SU-DHL-6 (cell line): ENCODE results near the gene MAPK10.

Source experiments
- EZH2phosphoT487 ChIP-seq: fragments of 200-600 bp; sonication (generic), shearing (Covaris generic); conservative IDR thresholded peaks from 2 replicates; pipeline ENCODE4 v1.6.1; 2018; ENCODE audit warnings: mild to moderate bottlenecking, antibody characterized with exemption, low read length, moderate library complexity, mixed read lengths
- TF ChIP-seq, protein P1 (sequence below): fragments of 200-600 bp; sonication (generic); IDR thresholded peaks from one replicate; pipeline ENCODE4 v1.5.1; 2017; ENCODE audit warnings: antibody characterized with exemption, mild to moderate bottlenecking, low read length, moderate library complexity; ENCODE audit not compliant: insufficient read depth, poor library complexity, severe bottlenecking

DNA sequence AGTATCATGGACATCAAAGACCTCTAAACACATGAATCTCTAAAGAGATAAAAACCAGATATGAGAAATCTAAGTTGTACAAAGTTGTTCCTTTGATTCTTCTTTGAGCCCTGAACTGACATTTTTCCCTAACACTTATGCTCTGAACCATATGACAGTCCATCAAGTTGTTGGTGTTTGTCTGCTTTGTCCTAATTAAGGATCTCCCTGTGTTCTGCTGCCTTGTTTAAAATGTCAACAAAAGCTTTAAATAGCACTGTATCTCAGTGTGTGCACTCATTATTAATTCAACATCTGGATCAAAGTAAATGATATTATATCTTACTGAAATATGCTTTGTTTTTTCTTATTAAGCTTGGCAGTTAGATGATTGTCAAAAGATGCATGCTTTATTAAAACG, 321.8 kb downstream of the MAPK10 start:
- TF ChIP-seq, protein P1, sequence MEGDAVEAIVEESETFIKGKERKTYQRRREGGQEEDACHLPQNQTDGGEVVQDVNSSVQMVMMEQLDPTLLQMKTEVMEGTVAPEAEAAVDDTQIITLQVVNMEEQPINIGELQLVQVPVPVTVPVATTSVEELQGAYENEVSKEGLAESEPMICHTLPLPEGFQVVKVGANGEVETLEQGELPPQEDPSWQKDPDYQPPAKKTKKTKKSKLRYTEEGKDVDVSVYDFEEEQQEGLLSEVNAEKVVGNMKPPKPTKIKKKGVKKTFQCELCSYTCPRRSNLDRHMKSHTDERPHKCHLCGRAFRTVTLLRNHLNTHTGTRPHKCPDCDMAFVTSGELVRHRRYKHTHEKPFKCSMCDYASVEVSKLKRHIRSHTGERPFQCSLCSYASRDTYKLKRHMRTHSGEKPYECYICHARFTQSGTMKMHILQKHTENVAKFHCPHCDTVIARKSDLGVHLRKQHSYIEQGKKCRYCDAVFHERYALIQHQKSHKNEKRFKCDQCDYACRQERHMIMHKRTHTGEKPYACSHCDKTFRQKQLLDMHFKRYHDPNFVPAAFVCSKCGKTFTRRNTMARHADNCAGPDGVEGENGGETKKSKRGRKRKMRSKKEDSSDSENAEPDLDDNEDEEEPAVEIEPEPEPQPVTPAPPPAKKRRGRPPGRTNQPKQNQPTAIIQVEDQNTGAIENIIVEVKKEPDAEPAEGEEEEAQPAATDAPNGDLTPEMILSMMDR: no peak
- no peak for TF ChIP-seq EZH2phosphoT487
